Measurements from ENCODE around the gene MEI4.

Gene MEI4

GRCh38 chr6:77879527-77879926 is 226.7 kb downstream of the MEI4 start:
- no peak overlapping the region for H3K27ac ChIP-seq (ENCODE audit: low read length)
- H3K4me1 ChIP-seq (ENCODE audit: control insufficient read depth, low read depth, low read length), result no peaks in the 10 kb centered on the region
- H3K27me3 ChIP-seq (ENCODE audit: control insufficient read depth, insufficient read depth, low read length), result no peaks in the 10 kb centered on the region
- no peaks in the 10 kb centered on the region for H3K36me3 ChIP-seq (ENCODE audit: control insufficient read depth, low read depth, low read length)
- H3K4me3 ChIP-seq (ENCODE audit: low read length), result no peak overlapping the region
- H3K9ac ChIP-seq (ENCODE audit: low read length), result no peak overlapping the region
- no peaks in the 10 kb centered on the region for H3K9me3 ChIP-seq (ENCODE audit: control insufficient read depth, low read depth, low read length)

GRCh38 chr6:77880501-77880900 is 227.7 kb downstream of the MEI4 start:
- Histone ChIP-seq H3K27me3 (ENCODE audit: control insufficient read depth, insufficient read depth, low read length) (no peaks in the 10 kb centered on the region), H3K4me1 (ENCODE audit: control insufficient read depth, low read depth, low read length) (no peaks in the 10 kb centered on the region), H3K9ac (ENCODE audit: low read length) (no peak overlapping the region), H3K27ac (ENCODE audit: low read length) (no peak overlapping the region), H3K4me3 (ENCODE audit: low read length) (no peak overlapping the region), H3K36me3 (ENCODE audit: control insufficient read depth, low read depth, low read length) (no peaks in the 10 kb centered on the region), H3K9me3 (ENCODE audit: control insufficient read depth, low read depth, low read length) (no peaks in the 10 kb centered on the region)

DNA sequence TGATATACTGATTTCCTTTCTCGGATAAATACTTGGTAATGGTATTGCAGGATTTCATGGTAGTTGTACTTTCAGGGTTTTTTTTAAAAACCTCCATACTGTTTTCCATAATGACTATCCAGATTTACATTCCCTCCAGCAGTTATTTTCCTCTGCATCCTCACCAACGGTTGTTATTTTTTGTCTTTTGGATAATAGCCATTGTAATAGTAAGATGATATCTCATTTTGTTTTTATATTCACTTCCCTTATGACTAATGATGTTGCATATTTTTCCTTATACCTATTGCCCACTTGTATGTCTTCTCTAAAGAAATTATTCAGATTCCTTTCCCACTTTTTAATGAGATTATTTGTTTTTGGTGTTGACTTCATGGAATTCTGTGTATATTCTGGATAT is 231.0 kb downstream of the MEI4 start:
- Histone ChIP-seq H3K4me3 (ENCODE audit: low read length) (no peak overlapping the region), H3K4me1 (ENCODE audit: control insufficient read depth, low read depth, low read length) (no peaks in the 10 kb centered on the region), H3K9me3 (ENCODE audit: control insufficient read depth, low read depth, low read length) (no peaks in the 10 kb centered on the region), H3K36me3 (ENCODE audit: control insufficient read depth, low read depth, low read length) (no peaks in the 10 kb centered on the region), H3K9ac (ENCODE audit: low read length) (no peak overlapping the region), H3K27me3 (ENCODE audit: control insufficient read depth, insufficient read depth, low read length) (no peaks in the 10 kb centered on the region), H3K27ac (ENCODE audit: low read length) (no peak overlapping the region)

DNA sequence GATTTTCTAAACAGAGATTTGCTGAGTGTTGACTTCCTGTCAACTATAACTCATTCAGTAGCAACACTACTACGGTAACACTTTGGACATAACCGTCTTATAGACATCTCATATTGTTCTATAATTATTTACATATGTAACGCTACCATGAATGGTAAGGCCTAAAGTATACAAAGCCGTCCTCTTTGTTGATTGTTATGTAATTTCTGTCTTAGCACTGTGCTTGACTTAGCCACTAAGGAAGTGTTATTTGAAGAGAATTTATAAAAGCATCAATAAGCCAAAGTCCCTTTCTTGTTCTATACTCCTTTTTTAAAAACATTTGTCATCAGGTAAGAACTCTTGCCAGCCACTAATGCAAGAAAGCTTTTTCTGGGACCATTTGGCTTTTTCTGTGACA is 240.6 kb downstream of the MEI4 start:
- no peaks in the 10 kb centered on the region for H3K9me3 ChIP-seq (ENCODE audit: control insufficient read depth, low read depth, low read length)
- peaks cover 4% of the 10 kb centered on the region for H3K4me1 ChIP-seq (ENCODE audit: control insufficient read depth, low read depth, low read length)
- no peak overlapping the region for H3K27ac ChIP-seq (ENCODE audit: low read length)
- H3K9ac ChIP-seq (ENCODE audit: low read length), result no peak overlapping the region
- H3K4me3 ChIP-seq (ENCODE audit: low read length), result no peak overlapping the region
- H3K36me3 ChIP-seq (ENCODE audit: control insufficient read depth, low read depth, low read length), result no peaks in the 10 kb centered on the region
- H3K27me3 ChIP-seq (ENCODE audit: control insufficient read depth, insufficient read depth, low read length), result no peaks in the 10 kb centered on the region

DNA sequence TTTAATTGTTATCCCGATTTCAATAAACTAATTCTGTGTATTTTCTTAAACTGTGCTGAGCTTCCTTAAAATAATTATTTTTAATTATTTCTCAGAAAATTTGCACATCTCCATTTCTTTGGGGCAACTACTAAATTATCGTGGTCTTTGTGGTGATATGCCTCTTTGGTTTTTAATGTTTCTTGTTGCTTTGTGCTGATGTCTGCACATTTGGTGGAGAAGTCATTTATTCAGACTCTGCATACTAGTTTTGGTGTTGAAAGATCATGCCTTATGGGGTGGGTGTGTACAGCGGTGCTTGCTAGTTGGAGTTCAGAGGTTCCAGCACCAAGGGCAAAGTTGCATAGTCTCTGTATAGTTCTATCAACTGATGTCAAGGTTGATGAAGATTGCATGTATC is 253.2 kb downstream of the MEI4 start:
- Histone ChIP-seq H3K36me3 (ENCODE audit: control insufficient read depth, low read depth, low read length) (no peaks in the 10 kb centered on the region), H3K9me3 (ENCODE audit: control insufficient read depth, low read depth, low read length) (peaks cover 4% of the 10 kb centered on the region), H3K27me3 (ENCODE audit: control insufficient read depth, insufficient read depth, low read length) (no peaks in the 10 kb centered on the region), H3K4me1 (ENCODE audit: control insufficient read depth, low read depth, low read length) (no peaks in the 10 kb centered on the region), H3K27ac (ENCODE audit: low read length) (no peak overlapping the region), H3K9ac (ENCODE audit: low read length) (no peak overlapping the region), H3K4me3 (ENCODE audit: low read length) (no peak overlapping the region)

DNA sequence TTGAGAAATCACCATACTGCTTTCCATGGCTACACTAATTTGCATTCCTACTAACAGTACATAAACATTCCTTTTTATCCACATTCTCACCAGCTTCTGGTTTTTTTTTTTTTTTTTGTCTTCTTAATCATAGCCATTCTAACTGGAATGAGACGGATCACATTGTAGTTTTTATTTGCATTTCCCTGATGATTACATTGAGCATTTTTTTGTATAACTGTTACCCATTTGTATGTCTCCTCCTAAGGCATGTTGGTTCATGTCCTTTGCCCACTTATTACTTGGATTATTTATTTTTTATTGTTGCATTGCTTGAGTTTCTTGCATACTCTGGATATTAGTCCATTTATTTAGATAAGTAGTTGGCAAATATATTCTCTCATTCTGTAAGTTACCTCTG is 258.0 kb downstream of the MEI4 start:
- no peaks in the 10 kb centered on the region for H3K27me3 ChIP-seq (ENCODE audit: control insufficient read depth, insufficient read depth, low read length)
- H3K4me1 ChIP-seq (ENCODE audit: control insufficient read depth, low read depth, low read length), result no peaks in the 10 kb centered on the region
- H3K4me3 ChIP-seq (ENCODE audit: low read length), result no peak overlapping the region
- no peaks in the 10 kb centered on the region for H3K36me3 ChIP-seq (ENCODE audit: control insufficient read depth, low read depth, low read length)
- peaks cover 6% of the 10 kb centered on the region for H3K9me3 ChIP-seq (ENCODE audit: control insufficient read depth, low read depth, low read length)
- no peak overlapping the region for H3K9ac ChIP-seq (ENCODE audit: low read length)
- H3K27ac ChIP-seq (ENCODE audit: low read length), result no peak overlapping the region

DNA sequence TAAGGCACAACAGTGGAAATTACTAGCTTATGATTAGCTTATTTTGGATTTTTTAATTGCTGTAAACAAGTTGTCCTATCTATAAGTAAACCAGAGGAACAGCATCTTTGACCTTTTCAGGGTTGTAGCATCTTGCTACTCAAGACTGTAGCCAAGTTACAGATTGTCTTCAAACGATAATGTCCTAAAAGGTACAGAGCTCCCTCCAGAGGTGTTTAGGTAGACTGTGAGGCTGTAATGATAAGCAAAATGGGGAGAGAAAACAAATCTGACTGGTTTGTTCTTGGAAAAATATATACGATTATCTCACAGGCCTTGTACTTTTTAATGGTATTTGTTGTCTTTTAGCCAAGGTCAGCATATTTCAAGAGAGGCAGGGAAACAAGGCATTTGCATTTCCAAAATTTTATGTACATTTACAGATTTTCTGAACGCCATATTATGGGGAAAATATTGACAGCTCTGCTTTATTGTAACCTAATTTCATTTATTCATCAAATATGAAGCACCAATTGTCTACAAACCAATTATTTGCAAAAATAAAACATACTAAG is 273.4 kb downstream of the MEI4 start:
- Histone ChIP-seq H3K4me3 (ENCODE audit: low read length) (no peak overlapping the region), H3K36me3 (ENCODE audit: control insufficient read depth, low read depth, low read length) (no peaks in the 10 kb centered on the region), H3K4me1 (ENCODE audit: control insufficient read depth, low read depth, low read length) (no peaks in the 10 kb centered on the region), H3K9ac (ENCODE audit: low read length) (no peak overlapping the region), H3K27me3 (ENCODE audit: control insufficient read depth, insufficient read depth, low read length) (no peaks in the 10 kb centered on the region), H3K27ac (ENCODE audit: low read length) (no peak overlapping the region), H3K9me3 (ENCODE audit: control insufficient read depth, low read depth, low read length) (no peaks in the 10 kb centered on the region)

DNA sequence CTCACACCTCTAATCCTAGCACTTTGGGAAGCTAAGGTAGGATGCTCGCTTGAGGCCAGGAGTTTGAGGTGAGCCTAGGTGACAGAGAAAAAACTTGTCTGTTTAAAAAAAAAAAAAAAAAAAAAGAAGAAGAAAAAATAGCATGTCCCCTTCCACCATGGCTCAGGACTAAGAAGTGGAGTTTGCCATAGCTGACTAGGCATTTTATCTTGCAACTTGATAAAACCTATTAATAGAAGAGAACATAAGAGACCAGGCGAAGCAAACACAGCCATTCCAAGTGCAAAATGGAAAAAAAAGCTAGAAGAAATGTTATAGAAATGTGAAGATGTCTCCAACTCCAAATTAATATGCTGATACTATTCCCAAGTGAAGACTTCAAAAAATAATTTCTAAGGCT is 277.5 kb downstream of the MEI4 start:
- no peaks in the 10 kb centered on the region for H3K36me3 ChIP-seq (ENCODE audit: control insufficient read depth, low read depth, low read length)
- H3K4me1 ChIP-seq (ENCODE audit: control insufficient read depth, low read depth, low read length), result no peaks in the 10 kb centered on the region
- no peaks in the 10 kb centered on the region for H3K9me3 ChIP-seq (ENCODE audit: control insufficient read depth, low read depth, low read length)
- no peaks in the 10 kb centered on the region for H3K27me3 ChIP-seq (ENCODE audit: control insufficient read depth, insufficient read depth, low read length)
- H3K4me3 ChIP-seq (ENCODE audit: low read length), result no peak overlapping the region
- H3K9ac ChIP-seq (ENCODE audit: low read length), result no peak overlapping the region
- no peak overlapping the region for H3K27ac ChIP-seq (ENCODE audit: low read length)

DNA sequence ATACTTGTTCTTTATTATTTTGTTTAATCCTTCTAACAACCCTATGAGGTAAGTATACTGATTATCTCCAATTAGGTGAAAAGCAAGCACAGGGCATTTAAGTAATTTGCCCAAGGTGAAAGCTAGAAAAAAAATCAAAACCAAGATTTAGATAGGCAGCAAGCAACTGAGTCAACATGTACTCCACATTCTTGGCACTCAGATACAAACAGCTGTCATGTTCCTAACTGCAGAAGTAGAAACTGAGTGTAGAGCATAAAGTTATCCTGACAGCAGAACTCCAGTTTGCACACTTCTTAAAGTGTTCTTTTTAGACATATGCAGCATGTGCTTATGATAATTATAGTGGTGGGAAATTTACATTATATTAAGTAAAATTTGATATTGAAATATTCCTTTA is 278.1 kb downstream of the MEI4 start:
- Histone ChIP-seq H3K4me3 (ENCODE audit: low read length) (no peak overlapping the region), H3K27ac (ENCODE audit: low read length) (no peak overlapping the region), H3K27me3 (ENCODE audit: control insufficient read depth, insufficient read depth, low read length) (no peaks in the 10 kb centered on the region), H3K36me3 (ENCODE audit: control insufficient read depth, low read depth, low read length) (no peaks in the 10 kb centered on the region), H3K4me1 (ENCODE audit: control insufficient read depth, low read depth, low read length) (no peaks in the 10 kb centered on the region), H3K9ac (ENCODE audit: low read length) (no peak overlapping the region), H3K9me3 (ENCODE audit: control insufficient read depth, low read depth, low read length) (no peaks in the 10 kb centered on the region)

DNA sequence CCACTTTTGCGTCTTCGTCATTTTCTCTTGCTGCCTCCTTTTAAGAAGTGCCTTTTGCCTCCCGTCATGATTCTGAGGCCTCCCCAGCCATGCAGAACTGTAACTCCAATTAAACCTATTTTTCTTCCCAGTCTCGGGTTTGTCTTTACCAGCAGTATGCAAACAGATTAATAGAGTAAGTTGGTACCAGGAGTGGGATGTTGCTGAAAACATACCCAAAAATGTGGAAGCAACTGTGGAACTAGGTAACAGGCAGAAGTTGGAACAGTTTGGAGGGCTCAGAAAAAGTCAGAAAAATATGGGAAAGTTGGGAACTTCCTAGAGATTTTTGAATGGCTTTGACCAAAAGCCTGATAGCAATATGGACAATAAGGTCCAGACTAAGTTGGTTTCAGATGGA is 309.2 kb downstream of the MEI4 start:
- Histone ChIP-seq H3K36me3 (ENCODE audit: control insufficient read depth, low read depth, low read length) (no peaks in the 10 kb centered on the region), H3K9me3 (ENCODE audit: control insufficient read depth, low read depth, low read length) (peaks cover 3% of the 10 kb centered on the region), H3K9ac (ENCODE audit: low read length) (no peak overlapping the region), H3K27me3 (ENCODE audit: control insufficient read depth, insufficient read depth, low read length) (no peaks in the 10 kb centered on the region), H3K27ac (ENCODE audit: low read length) (no peak overlapping the region), H3K4me3 (ENCODE audit: low read length) (no peak overlapping the region), H3K4me1 (ENCODE audit: control insufficient read depth, low read depth, low read length) (no peaks in the 10 kb centered on the region)

DNA sequence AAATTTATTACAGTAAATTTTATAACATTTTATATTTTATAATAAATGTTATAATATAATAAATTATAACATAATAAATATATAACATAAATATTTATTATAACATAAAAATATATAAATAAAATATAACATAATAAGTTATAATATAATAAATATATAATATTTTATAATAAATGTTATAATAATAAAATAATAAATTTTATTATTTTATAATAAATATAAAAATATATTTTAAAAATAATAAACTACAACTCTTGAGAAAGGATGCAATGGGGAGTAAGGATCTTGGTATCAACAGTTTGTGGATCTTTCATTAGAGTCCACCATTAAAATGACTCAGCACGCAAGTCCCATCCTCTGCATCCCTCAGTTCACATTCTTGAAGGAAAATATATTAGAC is 312.6 kb downstream of the MEI4 start:
- Histone ChIP-seq H3K27me3 (ENCODE audit: control insufficient read depth, insufficient read depth, low read length) (no peaks in the 10 kb centered on the region), H3K9me3 (ENCODE audit: control insufficient read depth, low read depth, low read length) (peaks cover 3% of the 10 kb centered on the region), H3K4me1 (ENCODE audit: control insufficient read depth, low read depth, low read length) (no peaks in the 10 kb centered on the region), H3K4me3 (ENCODE audit: low read length) (no peak overlapping the region), H3K9ac (ENCODE audit: low read length) (no peak overlapping the region), H3K36me3 (ENCODE audit: control insufficient read depth, low read depth, low read length) (no peaks in the 10 kb centered on the region), H3K27ac (ENCODE audit: low read length) (no peak overlapping the region)

GRCh38 chr6:77972334-77972733 is 319.5 kb downstream of the MEI4 start:
- Histone ChIP-seq H3K36me3 (ENCODE audit: control insufficient read depth, low read depth, low read length) (no peaks in the 10 kb centered on the region), H3K27ac (ENCODE audit: low read length) (no peak overlapping the region), H3K4me3 (ENCODE audit: low read length) (no peak overlapping the region), H3K27me3 (ENCODE audit: control insufficient read depth, insufficient read depth, low read length) (no peaks in the 10 kb centered on the region), H3K9ac (ENCODE audit: low read length) (no peak overlapping the region), H3K4me1 (ENCODE audit: control insufficient read depth, low read depth, low read length) (no peaks in the 10 kb centered on the region), H3K9me3 (ENCODE audit: control insufficient read depth, low read depth, low read length) (peaks cover 6% of the 10 kb centered on the region)
